GM12892 (cell line): ENCODE measurements around the gene OSGEPL1.

Source experiments
- POLR2A ChIP-seq: IDR thresholded peaks from 2 replicates; pipeline ENCODE4 v1.6.1; 2011; ENCODE audit warnings: low read depth, low read length, control low read depth
- POLR2AphosphoS5 ChIP-seq: IDR thresholded peaks from 2 replicates; pipeline ENCODE4 v1.6.1; 2011; ENCODE audit warnings: low read depth, low read length, control low read depth
- TAF1 ChIP-seq: IDR thresholded peaks from 2 replicates; pipeline ENCODE4 v1.6.1; 2011; ENCODE audit warnings: low read depth, mild to moderate bottlenecking, control low read depth, low read length, borderline replicate concordance

GRCh38 chr2:189798312-189799029 is 35.9 kb upstream of the OSGEPL1 start:
- TF ChIP-seq TAF1 (no peak), POLR2AphosphoS5 (no peak), POLR2A (no peak)
